HepG2 (cell line): ENCODE measurements around the gene TMEM233. TPM values are rescaled to one million over a fixed set of nuclear protein-coding genes. Genes with fewer than 3 reads are reported as not detected.

ENCODE experiments used
- ATAC-seq: fragments of 200-7000 bp; cut with Tn5 transposase; 3 replicates; pipeline ENCODE4 v1.9.1; 2020; ENCODE audit warnings: mild to moderate bottlenecking, moderate library complexity
- BruUV-seq: library from RNA; stranded (reverse); fragments of 400-500 nt; replicated peaks from 2 replicates; lab custom pipeline; 2021; lab: Mats Ljungman, UMichigan
- CTCF ChIA-PET: fragments of 300-600 bp; formaldehyde crosslinking; extraction: SDS; loops from one replicate; lab custom pipeline; 2021; ENCODE audit warnings: low total read pairs, inconsistent platforms, low intra/inter-chr PET ratio; lab: Yijun Ruan, JAX
- POLR2A ChIA-PET: fragments of 350-600 bp; sonication (Branson Sonifier 250); formaldehyde crosslinking; loops from one replicate; lab custom pipeline; 2020; ENCODE audit warnings: antibody characterized with exemption, inconsistent platforms; lab: Yijun Ruan, JAX
- DNase-seq: peaks from one replicate; pipeline ENCODE4 v3.0.0-alpha.2; 2015; ENCODE audit warnings: low spot score
- FAIRE-seq: peaks from 3 replicates; lab custom pipeline; 2011; peaks lifted over from hg19 to GRCh38; lab: Jason Lieb, UNC
- H2AFZ ChIP-seq: one replicate; pipeline ENCODE4 v1.6.1; 2011; ENCODE audit warnings: low read length, inconsistent platforms
- H3K27ac ChIP-seq: fragments of 300-600 bp; 3 replicates; pipeline ENCODE4 v1.8.0; 2011; ENCODE audit warnings: mixed run types, mild to moderate bottlenecking, mixed read lengths, low read length, inconsistent platforms; ENCODE audit not compliant: insufficient read depth; ENCODE audit errors: extremely low read length
- H3K27me3 ChIP-seq, 2 experiments: fragments of 200-600 bp in 1 of 2; 2 replicates in 1 of 2; 3 replicates in 1 of 2; pipeline versions ENCODE4 v1.6.0 to v1.8.0; 2011; ENCODE audit warnings: low read length in 2 of 2, mild to moderate bottlenecking in 2 of 2, moderate library complexity in 2 of 2, inconsistent platforms in 1 of 2; ENCODE audit not compliant: insufficient read depth in 2 of 2, control insufficient read depth in 1 of 2
- H3K36me3 ChIP-seq, 2 experiments: fragments of 200-600 bp in 1 of 2; replicated peaks in 1 of 2; 2 replicates in 1 of 2; 3 replicates in 1 of 2; pipeline versions ENCODE4 v1.5.1 to v1.8.0; 2011; ENCODE audit warnings: low read length in 2 of 2, inconsistent platforms in 1 of 2; ENCODE audit not compliant: insufficient read depth in 2 of 2, control insufficient read depth in 1 of 2
- H3K4me1 ChIP-seq: 2 replicates; pipeline ENCODE4 v1.5.1; 2012; ENCODE audit warnings: low read length, inconsistent platforms; ENCODE audit not compliant: insufficient read depth
- H3K4me2 ChIP-seq: 2 replicates; pipeline ENCODE4 v1.6.0; 2011; ENCODE audit warnings: low read depth, low read length, inconsistent platforms
- H3K4me3 ChIP-seq, 3 experiments: fragments of 200-600 bp in 1 of 3; sonication (generic), shearing (Covaris generic) in 1 of 3; replicated peaks in 1 of 3; 2 replicates each; pipeline ENCODE4 v1.5.1; 2011 to 2016; ENCODE audit warnings: low read length in 3 of 3, inconsistent platforms in 2 of 3, low read depth in 2 of 3, mild to moderate bottlenecking in 2 of 3, control low read depth in 1 of 3, mixed read lengths in 1 of 3; ENCODE audit not compliant: insufficient read depth in 1 of 3
- H3K79me2 ChIP-seq: one replicate; pipeline ENCODE4 v1.6.1; 2011; ENCODE audit warnings: low read length, inconsistent platforms; ENCODE audit not compliant: insufficient read depth
- H3K9ac ChIP-seq: 2 replicates; pipeline ENCODE4 v1.6.0; 2011; ENCODE audit warnings: mild to moderate bottlenecking, low read depth, low read length, inconsistent platforms; ENCODE audit not compliant: insufficient read depth
- H3K9me3 ChIP-seq: 2 replicates; pipeline ENCODE4 v1.5.1; 2012; ENCODE audit warnings: mild to moderate bottlenecking, low read length
- H4K20me1 ChIP-seq: 2 replicates; pipeline ENCODE4 v1.6.0; 2011; ENCODE audit warnings: inconsistent platforms, mild to moderate bottlenecking, low read length, moderate library complexity; ENCODE audit not compliant: insufficient read depth
- FOSL1 ChIP-seq: sonication (generic); formaldehyde crosslinking; IDR thresholded peaks from 2 replicates; pipeline ENCODE4 v1.9.0; 2021; ENCODE audit warnings: missing genetic modification reagents, borderline replicate concordance
- HMG20B ChIP-seq: conservative IDR thresholded peaks from 2 replicates; pipeline ENCODE4 v1.6.1; 2016; ENCODE audit warnings: missing genetic modification reagents, missing compliant biosample characterization
- SPEN ChIP-seq: sonication (generic); formaldehyde crosslinking; IDR thresholded peaks from 2 replicates; pipeline ENCODE4 v1.5.1; 2020; ENCODE audit warnings: low read depth, mild to moderate bottlenecking, missing genetic modification reagents
- TERF1 ChIP-seq: sonication (generic); formaldehyde crosslinking; IDR thresholded peaks from 2 replicates; pipeline ENCODE4 v1.8.0; 2022; ENCODE audit warnings: mild to moderate bottlenecking, missing genetic modification reagents, moderate library complexity
- ZBTB42 ChIP-seq: sonication (generic); formaldehyde crosslinking; IDR thresholded peaks from 2 replicates; pipeline ENCODE4 v1.5.0; 2020; ENCODE audit warnings: mild to moderate bottlenecking, missing genetic modification reagents
- ZNF207 ChIP-seq: fragments of 450-650 bp; IDR thresholded peaks from 2 replicates; pipeline ENCODE4 v1.6.1; 2016; ENCODE audit warnings: antibody characterized with exemption, borderline replicate concordance
- ZNF484 ChIP-seq: sonication (generic); formaldehyde crosslinking; IDR thresholded peaks from 2 replicates; pipeline ENCODE4 v1.5.1; 2020; ENCODE audit warnings: mild to moderate bottlenecking, low read depth, missing genetic modification reagents, borderline replicate concordance
- in situ Hi-C: cut with HindIII; loops from 2 replicates; pipeline ENCODE4 v1.10.0; 2017; ENCODE audit warnings: low pct_unique_long_range_greater_than_20kb; ENCODE audit not compliant: extremely low pct_ligation_motif_present
- intact Hi-C: fragments of 100-400 bp; cut with micrococcal nuclease; formaldehyde crosslinking; loops from one replicate; pipeline ENCODE4 v1.10.0; 2022; ENCODE audit not compliant: unreplicated experiment
- polyA plus RNA-seq, 8 experiments: library from polyadenylated mRNA; depleted of rRNA in 3 of 8; stranded (reverse) in 7 of 8; unstranded in 1 of 8; fragments of >200 nt; fragmentation: Illumina TruSeq in 4 of 8; extraction: Trizol in 4 of 8; gene quantifications; 2 replicates each; pipeline versions ENCODE4 v1.2.1 to v1.2.3, GENCODE V29; 2011 to 2016; ENCODE audit warnings: low read depth in 4 of 8, missing spikeins in 1 of 8, mixed read lengths in 1 of 8; ENCODE audit not compliant: insufficient read depth in 1 of 8
- total RNA-seq, 5 experiments: library from RNA; depleted of rRNA; stranded (reverse); fragments of >200 nt; fragmentation: Illumina TruSeq; extraction: Trizol; gene quantifications; 2 replicates each; pipeline ENCODE4 v1.2.3, GENCODE V29; 2016; ENCODE audit warnings: low read depth in 1 of 5
- TF ChIP-seq, protein P1 (sequence below): sonication (generic); formaldehyde crosslinking; IDR thresholded peaks from 2 replicates; pipeline ENCODE4 v1.4.0; 2020; ENCODE audit warnings: missing genetic modification reagents

The TMEM233 gene
- total and polyA plus RNA-seq, 2 of the 13 experiments (the other 11 are each of a cell fraction or from before 2014, with no cell fraction given): 0.03 TPM; not detected in 1

GRCh38 chr12:119614705-119615104, 21.1 kb downstream of the TMEM233 start:
- H4K20me1 ChIP-seq: no peaks in the 10 kb centered on the region
- TF ChIP-seq ZBTB42 (CRISPR knock-in tag) (no peak), FOSL1 (no peak), HMG20B (CRISPR knock-in tag) (no peak), SPEN (CRISPR knock-in tag) (no peak), ZNF207 (no peak), ZNF484 (CRISPR knock-in tag) (no peak), TERF1 (CRISPR knock-in tag) (no peak)
- TF ChIP-seq, protein P1, sequence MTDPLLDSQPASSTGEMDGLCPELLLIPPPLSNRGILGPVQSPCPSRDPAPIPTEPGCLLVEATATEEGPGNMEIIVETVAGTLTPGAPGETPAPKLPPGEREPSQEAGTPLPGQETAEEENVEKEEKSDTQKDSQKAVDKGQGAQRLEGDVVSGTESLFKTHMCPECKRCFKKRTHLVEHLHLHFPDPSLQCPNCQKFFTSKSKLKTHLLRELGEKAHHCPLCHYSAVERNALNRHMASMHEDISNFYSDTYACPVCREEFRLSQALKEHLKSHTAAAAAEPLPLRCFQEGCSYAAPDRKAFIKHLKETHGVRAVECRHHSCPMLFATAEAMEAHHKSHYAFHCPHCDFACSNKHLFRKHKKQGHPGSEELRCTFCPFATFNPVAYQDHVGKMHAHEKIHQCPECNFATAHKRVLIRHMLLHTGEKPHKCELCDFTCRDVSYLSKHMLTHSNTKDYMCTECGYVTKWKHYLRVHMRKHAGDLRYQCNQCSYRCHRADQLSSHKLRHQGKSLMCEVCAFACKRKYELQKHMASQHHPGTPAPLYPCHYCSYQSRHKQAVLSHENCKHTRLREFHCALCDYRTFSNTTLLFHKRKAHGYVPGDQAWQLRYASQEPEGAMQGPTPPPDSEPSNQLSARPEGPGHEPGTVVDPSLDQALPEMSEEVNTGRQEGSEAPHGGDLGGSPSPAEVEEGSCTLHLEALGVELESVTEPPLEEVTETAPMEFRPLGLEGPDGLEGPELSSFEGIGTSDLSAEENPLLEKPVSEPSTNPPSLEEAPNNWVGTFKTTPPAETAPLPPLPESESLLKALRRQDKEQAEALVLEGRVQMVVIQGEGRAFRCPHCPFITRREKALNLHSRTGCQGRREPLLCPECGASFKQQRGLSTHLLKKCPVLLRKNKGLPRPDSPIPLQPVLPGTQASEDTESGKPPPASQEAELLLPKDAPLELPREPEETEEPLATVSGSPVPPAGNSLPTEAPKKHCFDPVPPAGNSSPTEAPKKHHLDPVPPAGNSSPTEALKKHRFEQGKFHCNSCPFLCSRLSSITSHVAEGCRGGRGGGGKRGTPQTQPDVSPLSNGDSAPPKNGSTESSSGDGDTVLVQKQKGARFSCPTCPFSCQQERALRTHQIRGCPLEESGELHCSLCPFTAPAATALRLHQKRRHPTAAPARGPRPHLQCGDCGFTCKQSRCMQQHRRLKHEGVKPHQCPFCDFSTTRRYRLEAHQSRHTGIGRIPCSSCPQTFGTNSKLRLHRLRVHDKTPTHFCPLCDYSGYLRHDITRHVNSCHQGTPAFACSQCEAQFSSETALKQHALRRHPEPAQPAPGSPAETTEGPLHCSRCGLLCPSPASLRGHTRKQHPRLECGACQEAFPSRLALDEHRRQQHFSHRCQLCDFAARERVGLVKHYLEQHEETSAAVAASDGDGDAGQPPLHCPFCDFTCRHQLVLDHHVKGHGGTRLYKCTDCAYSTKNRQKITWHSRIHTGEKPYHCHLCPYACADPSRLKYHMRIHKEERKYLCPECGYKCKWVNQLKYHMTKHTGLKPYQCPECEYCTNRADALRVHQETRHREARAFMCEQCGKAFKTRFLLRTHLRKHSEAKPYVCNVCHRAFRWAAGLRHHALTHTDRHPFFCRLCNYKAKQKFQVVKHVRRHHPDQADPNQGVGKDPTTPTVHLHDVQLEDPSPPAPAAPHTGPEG (CRISPR knock-in tag): no peak
- ATAC-seq: no peak
- H3K79me2 ChIP-seq: no peaks in the 10 kb centered on the region
- H3K4me3 ChIP-seq: no peak overlapping the region
- H3K36me3 ChIP-seq: no peaks in the 10 kb centered on the region
- POLR2A ChIA-PET: no interaction called here
- CTCF ChIA-PET: no interaction called here
- no peak overlapping the region for H3K27ac ChIP-seq
- H3K9me3 ChIP-seq: peaks cover 4% of the 10 kb centered on the region; the same call in 1 of the 2 replicates
- H3K27me3 ChIP-seq: peaks cover 0 to 3% of the 10 kb centered on the region in 2 experiments; a peak in 2 of 5 replicates
- DNase-seq: no peak
- no peak overlapping the region for H3K4me2 ChIP-seq
- BruUV-seq: no TSS peak
- intact Hi-C loops (no loop called here), in situ Hi-C loops (no loop called here)
- peaks cover 5% of the 10 kb centered on the region; the same call in 1 of the 2 replicates for H3K4me1 ChIP-seq
- no peak overlapping the region for H2AFZ ChIP-seq
- H3K9ac ChIP-seq: no peak overlapping the region
- FAIRE-seq: no peak
